ENCODE results near the gene VAPA. TPM values are rescaled to one million over a fixed set of nuclear protein-coding genes. Genes with fewer than 3 reads are reported as not detected.
A peak's percentile ranks its signal among the peaks of the same experiment; 100 is the strongest.

VAPA gene
- total and polyA plus RNA-seq, 9 of the 15 experiments (the other 6 are each of a cell fraction or from before 2014, with no cell fraction given), result 219 to 902 (median 526) TPM

- no peak for TF ChIP-seq FOXP4 (CRISPR knock-in tag; IDR thresholded peaks at IDR 0.05; ENCODE audit: borderline replicate concordance)
- TF ChIP-seq PBX2 (CRISPR knock-in tag; IDR thresholded peaks at IDR 0.05; ENCODE audit: low read depth), result no peak
- no peak for TF ChIP-seq PBX2 (tag; conservative IDR thresholded peaks at IDR 0.05; ENCODE audit: low read depth)
- peak; percentile 75 for TF ChIP-seq CCNT2 (IDR thresholded peaks at IDR 0.05; ENCODE audit: borderline replicate concordance, extremely low read depth, insufficient read length, low read depth, low read length)
- peak; percentile 63 for TF ChIP-seq ZBTB12 (CRISPR knock-in tag; IDR thresholded peaks at IDR 0.05)
- TF ChIP-seq ESRRB (CRISPR knock-in tag; IDR thresholded peaks at IDR 0.05; ENCODE audit: borderline replicate concordance), result no peak
- peak; percentile 63; the same call in 1 of the 2 replicates for TF ChIP-seq ZBTB26 (CRISPR knock-in tag; IDR thresholded peaks at IDR 0.05)
- no peak for TF ChIP-seq RHOXF2B (CRISPR knock-in tag; conservative IDR thresholded peaks at IDR 0.05)
- TF ChIP-seq ZNF699 (CRISPR knock-in tag; IDR thresholded peaks at IDR 0.05; ENCODE audit: insufficient replicate concordance), result no peak
- no peak for TF ChIP-seq ELF1 (tag; IDR thresholded peaks at IDR 0.05)
- TF ChIP-seq SRF (CRISPR knock-in tag; IDR thresholded peaks at IDR 0.05), result peak in 1 of 2 experiments; percentile 55; a peak in 1 of 4 replicates
Observed at GRCh38 chr18:9914584-9915290, 921 bp downstream of the VAPA start (continued).
